ENCODE data around the gene ADAM12.

DNA sequence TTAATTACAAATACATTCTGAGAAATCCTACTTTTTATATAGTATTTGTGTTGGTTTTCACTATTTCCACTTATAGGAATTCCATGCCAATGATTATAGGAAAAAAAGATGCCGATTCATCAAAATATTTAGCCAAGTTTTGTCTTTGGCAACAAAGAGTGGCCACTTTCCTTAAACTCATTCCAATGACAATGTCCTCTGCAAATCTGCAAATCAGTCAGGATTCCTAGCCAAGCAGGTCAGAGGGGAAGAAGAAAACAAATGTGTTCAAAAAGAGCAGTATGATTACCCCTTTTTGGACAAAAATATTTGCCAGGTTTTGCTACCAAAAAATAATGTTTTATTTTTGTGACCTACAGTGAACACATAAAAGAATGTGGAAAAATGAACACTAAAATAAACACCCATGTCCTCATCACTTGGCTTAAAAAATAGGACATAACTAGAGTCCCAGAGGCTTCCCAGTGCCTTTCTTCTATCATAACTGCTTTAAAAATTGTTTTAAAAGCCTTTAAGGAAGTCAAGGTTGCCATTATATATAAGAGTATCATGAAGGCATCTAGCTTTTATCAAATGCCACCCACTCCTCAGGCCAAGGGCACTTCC, 125.9 kb downstream of the ADAM12 start:
- TF ChIP-seq EP300 (IDR thresholded peaks at IDR 0.05; ENCODE audit: borderline replicate concordance) (no peak), TAF1 (IDR thresholded peaks at IDR 0.05; ENCODE audit: low read depth) (no peak), YY1 (IDR thresholded peaks at IDR 0.05; ENCODE audit: low read depth) (no peak), CEBPB (IDR thresholded peaks at IDR 0.05) (no peak), RAD21 (IDR thresholded peaks at IDR 0.05; ENCODE audit: low read depth) (no peak), NFIC (IDR thresholded peaks at IDR 0.05) (no peak), ZBTB7A (IDR thresholded peaks at IDR 0.05; ENCODE audit: low read depth) (no peak), CREB1 (IDR thresholded peaks at IDR 0.05; ENCODE audit: low read depth) (no peak), TEAD4 (IDR thresholded peaks at IDR 0.05) (no peak), EGR1 (IDR thresholded peaks at IDR 0.05) (no peak)
- TF ChIP-seq, protein P1, sequence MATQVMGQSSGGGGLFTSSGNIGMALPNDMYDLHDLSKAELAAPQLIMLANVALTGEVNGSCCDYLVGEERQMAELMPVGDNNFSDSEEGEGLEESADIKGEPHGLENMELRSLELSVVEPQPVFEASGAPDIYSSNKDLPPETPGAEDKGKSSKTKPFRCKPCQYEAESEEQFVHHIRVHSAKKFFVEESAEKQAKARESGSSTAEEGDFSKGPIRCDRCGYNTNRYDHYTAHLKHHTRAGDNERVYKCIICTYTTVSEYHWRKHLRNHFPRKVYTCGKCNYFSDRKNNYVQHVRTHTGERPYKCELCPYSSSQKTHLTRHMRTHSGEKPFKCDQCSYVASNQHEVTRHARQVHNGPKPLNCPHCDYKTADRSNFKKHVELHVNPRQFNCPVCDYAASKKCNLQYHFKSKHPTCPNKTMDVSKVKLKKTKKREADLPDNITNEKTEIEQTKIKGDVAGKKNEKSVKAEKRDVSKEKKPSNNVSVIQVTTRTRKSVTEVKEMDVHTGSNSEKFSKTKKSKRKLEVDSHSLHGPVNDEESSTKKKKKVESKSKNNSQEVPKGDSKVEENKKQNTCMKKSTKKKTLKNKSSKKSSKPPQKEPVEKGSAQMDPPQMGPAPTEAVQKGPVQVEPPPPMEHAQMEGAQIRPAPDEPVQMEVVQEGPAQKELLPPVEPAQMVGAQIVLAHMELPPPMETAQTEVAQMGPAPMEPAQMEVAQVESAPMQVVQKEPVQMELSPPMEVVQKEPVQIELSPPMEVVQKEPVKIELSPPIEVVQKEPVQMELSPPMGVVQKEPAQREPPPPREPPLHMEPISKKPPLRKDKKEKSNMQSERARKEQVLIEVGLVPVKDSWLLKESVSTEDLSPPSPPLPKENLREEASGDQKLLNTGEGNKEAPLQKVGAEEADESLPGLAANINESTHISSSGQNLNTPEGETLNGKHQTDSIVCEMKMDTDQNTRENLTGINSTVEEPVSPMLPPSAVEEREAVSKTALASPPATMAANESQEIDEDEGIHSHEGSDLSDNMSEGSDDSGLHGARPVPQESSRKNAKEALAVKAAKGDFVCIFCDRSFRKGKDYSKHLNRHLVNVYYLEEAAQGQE (IDR thresholded peaks at IDR 0.05; ENCODE audit: low read depth): no peak
- TF ChIP-seq, protein P2, sequence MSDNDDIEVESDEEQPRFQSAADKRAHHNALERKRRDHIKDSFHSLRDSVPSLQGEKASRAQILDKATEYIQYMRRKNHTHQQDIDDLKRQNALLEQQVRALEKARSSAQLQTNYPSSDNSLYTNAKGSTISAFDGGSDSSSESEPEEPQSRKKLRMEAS (IDR thresholded peaks at IDR 0.05): no peak
- TF ChIP-seq, protein P3, sequence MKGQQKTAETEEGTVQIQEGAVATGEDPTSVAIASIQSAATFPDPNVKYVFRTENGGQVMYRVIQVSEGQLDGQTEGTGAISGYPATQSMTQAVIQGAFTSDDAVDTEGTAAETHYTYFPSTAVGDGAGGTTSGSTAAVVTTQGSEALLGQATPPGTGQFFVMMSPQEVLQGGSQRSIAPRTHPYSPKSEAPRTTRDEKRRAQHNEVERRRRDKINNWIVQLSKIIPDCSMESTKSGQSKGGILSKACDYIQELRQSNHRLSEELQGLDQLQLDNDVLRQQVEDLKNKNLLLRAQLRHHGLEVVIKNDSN (IDR thresholded peaks at IDR 0.05): no peak
